ENCODE measurements around the gene STEAP3. TPM values are rescaled to one million over a fixed set of nuclear protein-coding genes. Genes with fewer than 3 reads are reported as not detected.

STEAP3 gene
- polyA plus RNA-seq, 1 donor from 2014 or later: not detected

- Histone ChIP-seq H3F3A (ENCODE audit: insufficient read depth, low read length, poor library complexity, severe bottlenecking) (no peaks in the 10 kb centered on the region), H3K9ac (ENCODE audit: low read length) (no peak overlapping the region), H3K4me2 (ENCODE audit: low read length) (no peak overlapping the region), H3K36me3 (ENCODE audit: insufficient read depth, low read length) (no peaks in the 10 kb centered on the region), H3K27ac (ENCODE audit: low read length) (no peak overlapping the region), H4K20me1 (ENCODE audit: insufficient read depth) (no peaks in the 10 kb centered on the region), H2AFZ (ENCODE audit: low read depth, low read length) (no peak overlapping the region), H3K79me2 (replicated peaks; ENCODE audit: insufficient read depth, low read length) (no peaks in the 10 kb centered on the region), H3K27me3 (ENCODE audit: insufficient read depth, low read depth, low read length) (no peaks in the 10 kb centered on the region), H3K4me3 (ENCODE audit: low read length) (no peak overlapping the region), H3K9me2 (ENCODE audit: insufficient read depth, low read length) (no peaks in the 10 kb centered on the region), H3K9me3 (ENCODE audit: low read length) (no peaks in the 10 kb centered on the region)
- no peak for TF ChIP-seq TAF1 (IDR thresholded peaks at IDR 0.05; ENCODE audit: low read depth)
- no peak for TF ChIP-seq RAD21 (conservative IDR thresholded peaks at IDR 0.05)
- no peak for TF ChIP-seq POLR2AphosphoS5 (IDR thresholded peaks at IDR 0.05)
- TF ChIP-seq, protein P1, sequence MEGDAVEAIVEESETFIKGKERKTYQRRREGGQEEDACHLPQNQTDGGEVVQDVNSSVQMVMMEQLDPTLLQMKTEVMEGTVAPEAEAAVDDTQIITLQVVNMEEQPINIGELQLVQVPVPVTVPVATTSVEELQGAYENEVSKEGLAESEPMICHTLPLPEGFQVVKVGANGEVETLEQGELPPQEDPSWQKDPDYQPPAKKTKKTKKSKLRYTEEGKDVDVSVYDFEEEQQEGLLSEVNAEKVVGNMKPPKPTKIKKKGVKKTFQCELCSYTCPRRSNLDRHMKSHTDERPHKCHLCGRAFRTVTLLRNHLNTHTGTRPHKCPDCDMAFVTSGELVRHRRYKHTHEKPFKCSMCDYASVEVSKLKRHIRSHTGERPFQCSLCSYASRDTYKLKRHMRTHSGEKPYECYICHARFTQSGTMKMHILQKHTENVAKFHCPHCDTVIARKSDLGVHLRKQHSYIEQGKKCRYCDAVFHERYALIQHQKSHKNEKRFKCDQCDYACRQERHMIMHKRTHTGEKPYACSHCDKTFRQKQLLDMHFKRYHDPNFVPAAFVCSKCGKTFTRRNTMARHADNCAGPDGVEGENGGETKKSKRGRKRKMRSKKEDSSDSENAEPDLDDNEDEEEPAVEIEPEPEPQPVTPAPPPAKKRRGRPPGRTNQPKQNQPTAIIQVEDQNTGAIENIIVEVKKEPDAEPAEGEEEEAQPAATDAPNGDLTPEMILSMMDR (IDR thresholded peaks at IDR 0.05; ENCODE audit: poor library complexity, severe bottlenecking): no peak
- TF ChIP-seq MXI1 (conservative IDR thresholded peaks at IDR 0.05; ENCODE audit: poor library complexity, severe bottlenecking): no peak
- TF ChIP-seq EP300 (conservative IDR thresholded peaks at IDR 0.05; ENCODE audit: poor library complexity, severe bottlenecking): no peak
- no peak for TF ChIP-seq SMC3 (conservative IDR thresholded peaks at IDR 0.05; ENCODE audit: poor library complexity)
- TF ChIP-seq, protein P2, sequence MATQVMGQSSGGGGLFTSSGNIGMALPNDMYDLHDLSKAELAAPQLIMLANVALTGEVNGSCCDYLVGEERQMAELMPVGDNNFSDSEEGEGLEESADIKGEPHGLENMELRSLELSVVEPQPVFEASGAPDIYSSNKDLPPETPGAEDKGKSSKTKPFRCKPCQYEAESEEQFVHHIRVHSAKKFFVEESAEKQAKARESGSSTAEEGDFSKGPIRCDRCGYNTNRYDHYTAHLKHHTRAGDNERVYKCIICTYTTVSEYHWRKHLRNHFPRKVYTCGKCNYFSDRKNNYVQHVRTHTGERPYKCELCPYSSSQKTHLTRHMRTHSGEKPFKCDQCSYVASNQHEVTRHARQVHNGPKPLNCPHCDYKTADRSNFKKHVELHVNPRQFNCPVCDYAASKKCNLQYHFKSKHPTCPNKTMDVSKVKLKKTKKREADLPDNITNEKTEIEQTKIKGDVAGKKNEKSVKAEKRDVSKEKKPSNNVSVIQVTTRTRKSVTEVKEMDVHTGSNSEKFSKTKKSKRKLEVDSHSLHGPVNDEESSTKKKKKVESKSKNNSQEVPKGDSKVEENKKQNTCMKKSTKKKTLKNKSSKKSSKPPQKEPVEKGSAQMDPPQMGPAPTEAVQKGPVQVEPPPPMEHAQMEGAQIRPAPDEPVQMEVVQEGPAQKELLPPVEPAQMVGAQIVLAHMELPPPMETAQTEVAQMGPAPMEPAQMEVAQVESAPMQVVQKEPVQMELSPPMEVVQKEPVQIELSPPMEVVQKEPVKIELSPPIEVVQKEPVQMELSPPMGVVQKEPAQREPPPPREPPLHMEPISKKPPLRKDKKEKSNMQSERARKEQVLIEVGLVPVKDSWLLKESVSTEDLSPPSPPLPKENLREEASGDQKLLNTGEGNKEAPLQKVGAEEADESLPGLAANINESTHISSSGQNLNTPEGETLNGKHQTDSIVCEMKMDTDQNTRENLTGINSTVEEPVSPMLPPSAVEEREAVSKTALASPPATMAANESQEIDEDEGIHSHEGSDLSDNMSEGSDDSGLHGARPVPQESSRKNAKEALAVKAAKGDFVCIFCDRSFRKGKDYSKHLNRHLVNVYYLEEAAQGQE (IDR thresholded peaks at IDR 0.05; ENCODE audit: borderline replicate concordance): no peak
- TF ChIP-seq EZH2 (IDR thresholded peaks at IDR 0.05; ENCODE audit: borderline replicate concordance, insufficient read depth, low read length, poor library complexity, severe bottlenecking): no peak
Measured at GRCh38 chr2:119232666-119232993, 9.0 kb downstream of the STEAP3 start.

DNA sequence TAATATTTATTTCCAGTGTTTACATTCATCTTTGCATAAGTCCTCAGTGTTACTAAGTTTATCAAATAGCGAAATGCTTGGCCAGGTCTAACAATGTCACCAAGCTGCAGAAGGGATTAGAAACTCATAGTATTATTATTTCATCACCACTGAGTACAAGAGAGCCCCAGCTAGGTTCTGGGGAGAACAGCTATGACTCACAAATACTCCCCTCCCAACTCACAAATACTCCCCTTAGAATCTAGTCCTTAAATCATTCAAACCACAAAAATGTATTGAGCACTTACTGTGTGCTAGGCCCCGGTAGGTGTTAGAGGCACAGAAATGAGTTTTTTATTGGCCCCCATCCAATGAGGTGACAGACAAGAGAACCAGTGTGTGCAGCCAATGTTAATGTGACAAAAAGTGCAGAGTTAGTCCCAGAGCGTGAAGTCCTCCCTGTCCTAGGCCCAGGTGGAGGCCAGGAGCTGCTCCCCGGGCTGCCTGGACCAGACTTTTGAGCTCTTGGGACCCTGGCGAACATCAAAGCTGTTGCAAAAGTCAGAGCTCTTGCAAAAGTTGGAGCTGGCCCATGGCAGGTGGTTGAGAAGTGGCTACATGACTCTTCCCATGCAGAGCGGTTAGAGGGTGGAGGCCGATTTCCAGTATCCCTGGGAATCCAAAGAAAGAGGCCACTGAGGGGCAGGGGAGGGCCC is 9.8 kb downstream of the STEAP3 start:
- Histone ChIP-seq H3K9ac (ENCODE audit: low read length) (no peak overlapping the region), H3F3A (ENCODE audit: insufficient read depth, low read length, poor library complexity, severe bottlenecking) (no peaks in the 10 kb centered on the region), H3K36me3 (ENCODE audit: insufficient read depth, low read length) (no peaks in the 10 kb centered on the region), H3K4me3 (ENCODE audit: low read length) (no peak overlapping the region), H3K9me3 (ENCODE audit: low read length) (no peaks in the 10 kb centered on the region), H2AFZ (ENCODE audit: low read depth, low read length) (no peak overlapping the region), H3K79me2 (replicated peaks; ENCODE audit: insufficient read depth, low read length) (no peaks in the 10 kb centered on the region), H4K20me1 (ENCODE audit: insufficient read depth) (no peaks in the 10 kb centered on the region), H3K27me3 (ENCODE audit: insufficient read depth, low read depth, low read length) (no peaks in the 10 kb centered on the region), H3K9me2 (ENCODE audit: insufficient read depth, low read length) (no peaks in the 10 kb centered on the region), H3K4me2 (ENCODE audit: low read length) (no peak overlapping the region), H3K27ac (ENCODE audit: low read length) (no peak overlapping the region)
- TF ChIP-seq EZH2 (IDR thresholded peaks at IDR 0.05; ENCODE audit: borderline replicate concordance, insufficient read depth, low read length, poor library complexity, severe bottlenecking): no peak
- TF ChIP-seq, protein P1 (IDR thresholded peaks at IDR 0.05; ENCODE audit: poor library complexity, severe bottlenecking): no peak
- TF ChIP-seq MXI1 (conservative IDR thresholded peaks at IDR 0.05; ENCODE audit: poor library complexity, severe bottlenecking): no peak
- no peak for TF ChIP-seq SMC3 (conservative IDR thresholded peaks at IDR 0.05; ENCODE audit: poor library complexity)
- TF ChIP-seq TAF1 (IDR thresholded peaks at IDR 0.05; ENCODE audit: low read depth): no peak
- TF ChIP-seq EP300 (conservative IDR thresholded peaks at IDR 0.05; ENCODE audit: poor library complexity, severe bottlenecking): no peak
- TF ChIP-seq POLR2AphosphoS5 (IDR thresholded peaks at IDR 0.05): no peak
- TF ChIP-seq, protein P2 (IDR thresholded peaks at IDR 0.05; ENCODE audit: borderline replicate concordance): no peak
- no peak for TF ChIP-seq RAD21 (conservative IDR thresholded peaks at IDR 0.05)
